ENCODE data around the gene ZFX.
"Not testable (repeated sequence)": the region's sequence is repeated elsewhere in the genome, so short reads cannot be mapped to it uniquely, and the experiment has no call there.

Gene ZFX

GRCh38 chrX:24149351-24150050 is at the start of gene ZFX:
TSS of gene ZFX (plus strand) at chrX:24149729. CDS start at chrX:24172743, 23,014 bp downstream.
- peak; percentile 80 for DNase-seq

- no peak for DNase-seq
These were observed 48.8 kb upstream of the ZFX start for GRCh38 chrX:24100713-24101112.

- DNase-seq, result no peak
These were observed 39.5 kb upstream of the ZFX start for GRCh38 chrX:24110069-24110468.

- DNase-seq, result no peak
These were observed 36.3 kb upstream of the ZFX start for GRCh38 chrX:24113181-24113580.

DNA sequence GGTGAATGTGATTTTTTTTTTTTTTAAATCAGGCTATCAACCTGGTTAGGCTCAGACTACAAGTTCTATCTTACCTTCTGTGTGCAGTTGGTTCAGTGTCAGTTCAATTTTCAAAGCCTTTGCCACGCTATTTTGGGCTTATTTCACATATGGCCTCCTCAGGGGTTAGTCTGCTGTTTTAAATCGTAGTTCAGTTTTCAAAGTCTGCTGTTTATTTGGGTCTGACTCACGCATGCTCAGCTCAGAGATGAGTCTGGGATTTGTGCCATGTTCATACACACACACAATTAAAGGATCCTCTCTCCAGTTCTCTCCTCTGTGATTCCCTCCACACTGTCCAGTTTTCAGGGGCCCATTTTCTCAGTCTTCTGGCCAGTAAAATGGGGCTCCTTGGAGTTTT is 32.3 kb upstream of the ZFX start:
- DNase-seq, result no peak

DNA sequence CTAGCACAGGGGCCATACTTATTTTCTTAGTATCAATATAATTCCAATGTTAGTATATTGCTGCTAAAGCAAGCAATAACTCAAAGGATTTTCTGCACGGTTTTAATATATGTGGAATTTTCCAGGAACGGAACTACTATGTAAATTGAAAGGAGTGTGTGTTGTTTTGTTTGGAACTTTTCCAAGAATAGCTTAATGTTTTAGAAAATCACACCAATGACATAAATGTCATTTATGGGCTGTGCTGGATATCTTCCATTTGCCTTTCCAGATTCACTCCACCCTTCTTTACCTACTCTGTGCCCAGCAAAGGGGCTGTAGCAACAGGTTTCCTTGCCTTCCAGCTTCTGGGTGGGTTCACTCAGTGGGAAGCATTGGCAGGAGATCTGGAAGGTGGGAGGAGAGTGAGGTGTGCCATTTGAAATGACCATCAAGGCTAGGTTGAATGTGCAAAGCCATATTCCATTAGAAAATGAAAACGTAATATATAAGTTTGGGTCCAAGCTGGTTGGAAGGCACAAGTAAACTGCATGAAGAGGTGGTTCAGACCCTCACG is 25.2 kb upstream of the ZFX start:
- DNase-seq, result no peak

GRCh38 chrX:24125028-24125612 is 24.4 kb upstream of the ZFX start:
- no peak for DNase-seq

- DNase-seq, result no peak
These were observed 18.1 kb upstream of the ZFX start for GRCh38 chrX:24131476-24131875.

DNA sequence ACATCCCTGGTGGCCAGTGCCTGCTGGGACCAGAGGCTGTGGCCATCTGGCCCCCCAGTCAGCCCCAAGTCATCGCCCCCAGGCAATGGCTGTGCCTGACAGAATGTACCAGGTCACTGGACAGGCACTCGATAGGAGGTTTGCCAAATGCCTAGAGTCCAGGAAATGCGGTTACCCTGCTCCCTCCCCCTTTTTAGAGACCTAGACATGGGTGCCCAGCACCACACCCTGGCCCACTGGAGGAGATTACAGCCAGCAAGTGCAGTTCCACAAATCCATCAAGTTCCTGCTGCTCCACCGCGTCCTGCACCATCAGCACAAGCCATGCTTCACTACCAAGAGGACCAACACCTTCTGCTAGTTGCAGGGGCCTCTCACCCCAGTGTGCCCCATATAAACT is 16.2 kb upstream of the ZFX start:
- DNase-seq, result no peak

DNA sequence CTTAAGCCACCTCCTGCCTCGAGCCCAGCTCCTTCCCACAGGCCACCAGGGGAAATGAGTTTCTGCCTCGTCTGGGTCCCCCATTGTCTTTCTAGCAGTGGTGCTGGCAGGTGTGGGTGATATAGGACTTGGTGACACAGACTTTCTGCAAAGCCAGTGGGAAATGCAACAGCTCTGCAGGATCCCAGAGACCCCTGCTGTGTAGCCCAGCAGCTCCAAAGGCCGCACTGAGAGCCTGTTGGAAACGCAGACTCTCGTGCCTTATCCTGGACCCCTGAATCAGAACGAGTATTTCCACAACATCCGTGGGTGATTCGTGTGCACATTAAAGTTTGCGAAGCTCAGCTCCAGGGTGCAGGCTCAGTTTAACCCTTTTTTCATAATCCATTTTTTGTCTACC is 13.8 kb upstream of the ZFX start:
- DNase-seq, result not testable (repeated sequence)

GRCh38 chrX:24137192-24137591 is 12.3 kb upstream of the ZFX start:
- no peak for DNase-seq

- not testable (repeated sequence) for DNase-seq
These were observed 5.5 kb upstream of the ZFX start for GRCh38 chrX:24143982-24144381.

DNA sequence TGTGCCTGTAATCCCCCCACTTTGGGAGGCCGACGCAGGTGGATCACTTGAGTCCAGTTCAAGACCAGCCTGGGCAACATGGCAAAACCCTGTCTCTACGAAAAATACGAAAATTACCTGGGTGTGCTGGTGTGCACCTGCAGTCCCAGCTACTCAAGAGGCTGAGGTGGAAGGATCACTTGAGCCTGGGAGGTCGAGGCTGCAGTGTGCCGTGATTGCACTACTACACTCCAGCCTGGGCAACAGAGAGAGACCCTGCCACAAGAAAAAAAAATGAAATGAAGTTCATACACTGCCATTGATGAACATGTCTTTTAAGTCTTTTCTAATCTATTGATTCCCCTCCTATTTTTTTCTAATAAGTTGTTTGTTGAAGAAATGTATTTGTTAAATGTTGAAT is 5.0 kb upstream of the ZFX start:
- DNase-seq, result no peak

GRCh38 chrX:24145303-24146186 is 4.0 kb upstream of the ZFX start:
- DNase-seq, result no peak

DNA sequence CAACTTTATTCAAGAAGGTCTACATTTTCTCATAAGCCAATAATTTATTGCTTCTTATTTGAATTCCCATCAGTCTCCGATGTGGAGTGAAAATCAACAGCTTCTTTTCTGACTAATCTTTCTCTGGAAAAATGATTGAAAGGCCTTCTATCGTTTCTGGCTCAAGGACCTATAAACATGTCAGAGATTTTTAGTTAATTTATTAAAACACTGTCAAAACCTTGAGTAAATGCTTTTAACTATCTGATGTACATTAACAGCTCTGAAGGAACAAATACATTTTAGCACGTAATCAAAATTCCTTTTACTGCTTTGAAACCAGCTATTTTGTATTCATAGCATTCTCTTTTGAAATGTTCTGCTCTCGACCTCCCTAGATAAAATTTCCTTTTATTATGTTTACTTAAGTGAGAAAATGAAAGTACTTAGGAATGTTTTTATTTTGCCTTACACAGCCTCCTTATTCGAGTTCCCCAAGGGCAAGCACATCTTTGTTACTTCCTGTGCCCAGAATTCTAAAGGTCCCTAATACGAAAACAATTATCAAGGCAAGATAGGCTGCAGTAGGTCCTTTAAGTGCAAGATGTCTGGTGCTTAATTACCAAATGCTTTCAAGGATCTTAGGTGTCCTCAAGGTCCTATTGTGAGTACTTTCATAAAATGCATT is 3.1 kb upstream of the ZFX start:
- no peak for DNase-seq

DNA sequence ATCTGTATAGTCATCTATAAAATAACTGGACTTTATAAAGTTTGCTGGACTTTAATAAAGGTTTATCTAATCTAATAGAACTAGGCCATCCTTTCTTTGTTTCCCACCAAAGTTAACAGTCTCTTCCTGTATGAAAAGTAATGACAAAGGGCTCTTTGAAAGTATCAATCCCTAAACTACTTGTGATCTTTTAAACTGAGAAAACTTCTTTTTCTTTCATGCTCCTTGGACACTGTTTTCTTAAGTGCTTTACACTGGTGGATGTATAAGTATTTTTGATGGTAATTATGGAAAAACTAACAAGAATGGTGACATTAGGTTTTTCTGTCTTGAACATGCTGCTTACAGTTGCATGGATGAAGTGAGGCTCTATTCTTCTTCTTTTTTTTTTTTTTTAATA is 2.4 kb upstream of the ZFX start:
- no peak for DNase-seq

- DNase-seq, result no peak
These were observed 1.4 kb upstream of the ZFX start for GRCh38 chrX:24148121-24148520.

DNA sequence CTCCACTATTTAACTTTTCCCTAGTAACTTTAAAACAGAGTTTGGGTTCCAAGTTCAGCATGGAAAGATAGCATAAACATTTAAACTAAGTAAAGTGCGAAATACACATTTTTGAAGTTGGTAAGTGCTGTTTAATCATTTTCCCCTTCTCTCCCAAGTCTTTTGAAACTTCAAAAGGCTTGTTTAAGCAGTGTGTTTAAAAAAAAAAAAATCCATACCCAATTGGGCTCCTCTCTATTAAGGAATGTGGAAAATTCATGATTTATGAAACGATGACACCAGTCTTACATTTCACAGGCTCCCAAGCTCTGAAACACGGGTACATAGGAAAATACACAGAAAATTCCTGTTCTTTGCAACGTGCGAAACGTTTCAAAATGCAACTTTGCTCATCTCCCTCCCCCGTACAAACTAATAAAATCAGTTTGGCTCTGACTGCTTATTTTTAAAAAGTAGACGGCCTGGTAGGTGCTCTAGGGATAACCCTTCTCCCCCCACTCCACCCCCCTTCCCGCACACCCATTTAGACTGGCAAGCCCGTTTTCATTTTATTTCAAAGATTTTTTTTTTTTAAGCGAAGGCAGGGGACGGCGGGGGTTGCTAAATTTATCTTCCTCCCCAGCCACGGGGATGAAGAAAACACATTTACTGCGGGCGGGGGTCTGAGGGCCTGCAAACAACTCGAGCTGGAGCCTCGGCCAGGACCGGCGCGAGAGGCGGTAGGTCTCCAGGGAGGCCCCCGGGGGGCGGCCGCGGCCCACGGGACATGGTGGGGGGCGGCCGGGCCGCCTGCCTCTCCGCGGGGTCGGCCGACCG is 786 bp upstream of the ZFX start:
- DNase-seq, result no peak

GRCh38 chrX:24150051-24150790 is 692 bp downstream of the ZFX start:
- DNase-seq, result peak; percentile 95

DNA sequence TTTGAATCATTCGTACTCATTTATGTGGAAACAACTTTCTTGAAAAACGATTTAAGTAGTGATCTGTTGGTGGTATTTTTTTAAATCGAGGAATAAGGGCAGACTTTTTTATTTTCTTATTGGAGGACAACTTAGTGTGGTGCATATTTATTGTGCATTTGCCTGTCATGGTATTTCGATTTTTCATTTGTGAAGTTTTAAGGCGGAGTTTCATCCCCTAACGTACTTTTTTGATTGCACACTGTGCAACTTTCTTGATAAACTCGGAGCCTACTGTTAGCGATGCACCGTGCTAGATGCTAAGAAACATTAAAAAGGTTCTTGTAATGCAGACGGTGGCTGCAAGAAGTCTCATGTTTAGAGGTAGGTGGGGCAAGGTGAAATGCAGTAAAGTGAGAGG is 1.4 kb downstream of the ZFX start:
- no peak for DNase-seq

GRCh38 chrX:24151513-24151912 is 2.0 kb downstream of the ZFX start:
- peak; percentile 8 for DNase-seq
